ENCODE measurements around the gene MYOZ1. TPM values are rescaled to one million over a fixed set of nuclear protein-coding genes. Genes with fewer than 3 reads are reported as not detected.

The MYOZ1 gene
- total RNA-seq, 1 experiment from 2014 or later: not detected

DNA sequence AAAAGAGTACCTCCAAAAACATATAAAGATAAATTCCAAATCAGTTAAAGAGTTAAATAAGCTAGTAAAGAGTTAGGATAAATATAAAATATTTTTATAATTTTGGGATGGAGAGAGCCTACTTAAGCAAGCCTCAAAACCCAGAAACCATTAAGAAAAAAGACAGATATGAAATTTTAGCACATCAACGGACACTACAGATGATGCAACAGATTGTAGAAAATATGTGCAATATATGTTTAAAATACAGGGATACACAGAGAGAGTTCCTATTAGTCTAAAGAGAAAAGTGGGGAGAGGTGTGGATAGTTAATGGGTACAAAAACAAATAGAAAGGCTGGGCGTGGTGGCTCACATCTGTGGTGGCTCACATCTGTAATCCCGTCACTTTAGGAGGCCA lies 26.6 kb downstream of the MYOZ1 start:
- no peak for TF ChIP-seq TCF7L2 (IDR thresholded peaks at IDR 0.05; ENCODE audit: low read depth, low read length)
- TF ChIP-seq, protein P1, sequence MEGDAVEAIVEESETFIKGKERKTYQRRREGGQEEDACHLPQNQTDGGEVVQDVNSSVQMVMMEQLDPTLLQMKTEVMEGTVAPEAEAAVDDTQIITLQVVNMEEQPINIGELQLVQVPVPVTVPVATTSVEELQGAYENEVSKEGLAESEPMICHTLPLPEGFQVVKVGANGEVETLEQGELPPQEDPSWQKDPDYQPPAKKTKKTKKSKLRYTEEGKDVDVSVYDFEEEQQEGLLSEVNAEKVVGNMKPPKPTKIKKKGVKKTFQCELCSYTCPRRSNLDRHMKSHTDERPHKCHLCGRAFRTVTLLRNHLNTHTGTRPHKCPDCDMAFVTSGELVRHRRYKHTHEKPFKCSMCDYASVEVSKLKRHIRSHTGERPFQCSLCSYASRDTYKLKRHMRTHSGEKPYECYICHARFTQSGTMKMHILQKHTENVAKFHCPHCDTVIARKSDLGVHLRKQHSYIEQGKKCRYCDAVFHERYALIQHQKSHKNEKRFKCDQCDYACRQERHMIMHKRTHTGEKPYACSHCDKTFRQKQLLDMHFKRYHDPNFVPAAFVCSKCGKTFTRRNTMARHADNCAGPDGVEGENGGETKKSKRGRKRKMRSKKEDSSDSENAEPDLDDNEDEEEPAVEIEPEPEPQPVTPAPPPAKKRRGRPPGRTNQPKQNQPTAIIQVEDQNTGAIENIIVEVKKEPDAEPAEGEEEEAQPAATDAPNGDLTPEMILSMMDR (IDR thresholded peaks at IDR 0.05): no peak
- intact Hi-C loops (cut with micrococcal nuclease; ENCODE audit: unreplicated experiment) (no loop called here), in situ Hi-C loops (cut with HindIII; ENCODE audit: low pct_unique_long_range_greater_than_20kb, low sequenced_read_pairs) (no loop called here)
- ATAC-seq (no peak), DNase-seq (ENCODE audit: low read depth, low spot score) (no peak)
- Histone ChIP-seq H3K4me3 (ENCODE audit: low read depth in 2 of 2, low read length in 2 of 2) (no peak overlapping the region), H3K4me1 (ENCODE audit: control insufficient read depth, insufficient read depth, low read length) (no peaks in the 10 kb centered on the region), H3K36me3 (ENCODE audit: control insufficient read depth, insufficient read depth, low read length) (no peaks in the 10 kb centered on the region), H3K27me3 (ENCODE audit: control insufficient read depth, insufficient read depth, low read length) (no peaks in the 10 kb centered on the region), H3K27ac (ENCODE audit: low read length) (no peak overlapping the region), H3K9me3 (ENCODE audit: control insufficient read depth, insufficient read depth, low read depth, low read length) (no peaks in the 10 kb centered on the region)
- POLR2A ChIA-PET: no interaction called here
- CTCF ChIA-PET: no interaction called here
- no TSS peak for BruUV-seq (replicated peaks)

DNA sequence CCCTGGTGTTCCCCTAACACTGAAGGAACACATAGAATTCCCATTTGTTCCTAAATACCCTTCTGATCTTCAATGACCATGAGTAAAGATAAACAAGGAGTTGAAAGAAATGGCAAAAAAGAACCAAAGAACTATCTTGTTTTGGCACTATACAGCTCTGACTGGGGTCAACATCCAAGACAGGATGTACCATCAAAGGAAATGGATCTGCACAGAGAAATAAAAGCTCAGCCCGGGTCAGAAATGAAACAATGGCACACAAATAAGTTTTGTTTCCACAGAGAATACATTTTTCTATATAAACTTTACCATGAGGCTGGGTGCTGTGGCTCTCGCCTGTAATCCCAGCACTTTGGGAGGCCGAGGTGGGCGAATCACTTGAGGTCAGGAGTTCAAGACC lies 32.2 kb downstream of the MYOZ1 start:
- no peak for ATAC-seq
- in situ Hi-C loops (cut with HindIII; ENCODE audit: low pct_unique_long_range_greater_than_20kb, low sequenced_read_pairs) (no loop called here), intact Hi-C loops (cut with micrococcal nuclease; ENCODE audit: unreplicated experiment) (no loop called here)
- TF ChIP-seq, protein P2, sequence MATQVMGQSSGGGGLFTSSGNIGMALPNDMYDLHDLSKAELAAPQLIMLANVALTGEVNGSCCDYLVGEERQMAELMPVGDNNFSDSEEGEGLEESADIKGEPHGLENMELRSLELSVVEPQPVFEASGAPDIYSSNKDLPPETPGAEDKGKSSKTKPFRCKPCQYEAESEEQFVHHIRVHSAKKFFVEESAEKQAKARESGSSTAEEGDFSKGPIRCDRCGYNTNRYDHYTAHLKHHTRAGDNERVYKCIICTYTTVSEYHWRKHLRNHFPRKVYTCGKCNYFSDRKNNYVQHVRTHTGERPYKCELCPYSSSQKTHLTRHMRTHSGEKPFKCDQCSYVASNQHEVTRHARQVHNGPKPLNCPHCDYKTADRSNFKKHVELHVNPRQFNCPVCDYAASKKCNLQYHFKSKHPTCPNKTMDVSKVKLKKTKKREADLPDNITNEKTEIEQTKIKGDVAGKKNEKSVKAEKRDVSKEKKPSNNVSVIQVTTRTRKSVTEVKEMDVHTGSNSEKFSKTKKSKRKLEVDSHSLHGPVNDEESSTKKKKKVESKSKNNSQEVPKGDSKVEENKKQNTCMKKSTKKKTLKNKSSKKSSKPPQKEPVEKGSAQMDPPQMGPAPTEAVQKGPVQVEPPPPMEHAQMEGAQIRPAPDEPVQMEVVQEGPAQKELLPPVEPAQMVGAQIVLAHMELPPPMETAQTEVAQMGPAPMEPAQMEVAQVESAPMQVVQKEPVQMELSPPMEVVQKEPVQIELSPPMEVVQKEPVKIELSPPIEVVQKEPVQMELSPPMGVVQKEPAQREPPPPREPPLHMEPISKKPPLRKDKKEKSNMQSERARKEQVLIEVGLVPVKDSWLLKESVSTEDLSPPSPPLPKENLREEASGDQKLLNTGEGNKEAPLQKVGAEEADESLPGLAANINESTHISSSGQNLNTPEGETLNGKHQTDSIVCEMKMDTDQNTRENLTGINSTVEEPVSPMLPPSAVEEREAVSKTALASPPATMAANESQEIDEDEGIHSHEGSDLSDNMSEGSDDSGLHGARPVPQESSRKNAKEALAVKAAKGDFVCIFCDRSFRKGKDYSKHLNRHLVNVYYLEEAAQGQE (IDR thresholded peaks at IDR 0.05; ENCODE audit: insufficient read depth in 1 of 2, low read depth in 2 of 2, low read length in 1 of 2): no peak
- TF ChIP-seq POLR2AphosphoS5 (IDR thresholded peaks at IDR 0.05; ENCODE audit: low read depth, low read length): no peak
- TF ChIP-seq, protein P1 (IDR thresholded peaks at IDR 0.05): no peak
- no peak for TF ChIP-seq TCF7L2 (IDR thresholded peaks at IDR 0.05; ENCODE audit: low read depth, low read length)
- TF ChIP-seq SIN3A (IDR thresholded peaks at IDR 0.05; ENCODE audit: borderline replicate concordance, insufficient read depth, low read depth, low read length): no peak
- H3K4me1 ChIP-seq (ENCODE audit: control insufficient read depth, insufficient read depth, low read length): no peaks in the 10 kb centered on the region
- no peak overlapping the region for H3K4me3 ChIP-seq (ENCODE audit: low read depth in 2 of 2, low read length in 2 of 2)
- no peaks in the 10 kb centered on the region for H3K9me3 ChIP-seq (ENCODE audit: control insufficient read depth, insufficient read depth, low read depth, low read length)
- no peaks in the 10 kb centered on the region for H3K27me3 ChIP-seq (ENCODE audit: control insufficient read depth, insufficient read depth, low read length)
- DNase-seq (ENCODE audit: low read depth, low spot score): no peak
- ChIA-PET POLR2A (interaction anchor here (0.7 kb wide), 1 partner anchor 18 kb away, joined by 10 read pairs; the partner anchor contains the start of gene USP54), CTCF (no interaction called here)
- H3K27ac ChIP-seq (ENCODE audit: low read length): no peak overlapping the region
- BruUV-seq (replicated peaks): no TSS peak
- no peaks in the 10 kb centered on the region for H3K36me3 ChIP-seq (ENCODE audit: control insufficient read depth, insufficient read depth, low read length)

Measured in Panc1 (cell line).